HG02798 (cell line): ENCODE results near the gene SLC44A4.
"Not testable (repeated sequence)": the region's sequence is repeated elsewhere in the genome, so short reads cannot be mapped to it uniquely, and the experiment has no call there.

Experiments
- ATAC-seq: cut with Tn5 transposase; IDR thresholded peaks from one replicate; pipeline ENCODE4 v1.9.1; 2021; ENCODE audit warnings: mild to moderate bottlenecking; ENCODE audit not compliant: unreplicated experiment, poor library complexity

Gene SLC44A4

GRCh38 chr6:31862344-31863235 is 16.2 kb downstream of the SLC44A4 start, which contains the start of gene NEU1:
TSS of gene NEU1 (minus strand) at chr6:31862821. CDS start at chr6:31862776, 45 bp downstream.
- ATAC-seq: peak; percentile 95

- ATAC-seq: no peak
Measured at GRCh38 chr6:31861919-31862343, 16.9 kb downstream of the SLC44A4 start.

- no peak for ATAC-seq
Measured at GRCh38 chr6:31861150-31861549, 17.6 kb downstream of the SLC44A4 start.

- ATAC-seq: no peak
Measured at GRCh38 chr6:31860349-31860748, 18.4 kb downstream of the SLC44A4 start.

- ATAC-seq: no peak
Measured at GRCh38 chr6:31859923-31860322, 18.9 kb downstream of the SLC44A4 start.

- ATAC-seq: no peak
Measured at GRCh38 chr6:31858707-31859106, 20.1 kb downstream of the SLC44A4 start.

GRCh38 chr6:31857774-31858173 is 21.0 kb downstream of the SLC44A4 start:
- not testable (repeated sequence) for ATAC-seq

- ATAC-seq: not testable (repeated sequence)
Measured at GRCh38 chr6:31851980-31852718, 26.6 kb downstream of the SLC44A4 start.

GRCh38 chr6:31851485-31851832 is 27.3 kb downstream of the SLC44A4 start:
- no peak for ATAC-seq

GRCh38 chr6:31850765-31851484 is 27.9 kb downstream of the SLC44A4 start:
- ATAC-seq: no peak

- ATAC-seq: no peak
Measured at GRCh38 chr6:31847276-31847978, 31.4 kb downstream of the SLC44A4 start.

- no peak for ATAC-seq
Measured at GRCh38 chr6:31844507-31844906, 34.3 kb downstream of the SLC44A4 start.

GRCh38 chr6:31842053-31842452 is 36.7 kb downstream of the SLC44A4 start:
- ATAC-seq: no peak

- not testable (repeated sequence) for ATAC-seq
Measured at GRCh38 chr6:31839779-31840126, 39.0 kb downstream of the SLC44A4 start.

GRCh38 chr6:31838968-31839367 is 39.8 kb downstream of the SLC44A4 start:
- ATAC-seq: no peak

GRCh38 chr6:31838114-31838553 is 40.7 kb downstream of the SLC44A4 start:
- ATAC-seq: not testable (repeated sequence)

GRCh38 chr6:31837369-31838113 is 41.3 kb downstream of the SLC44A4 start:
- ATAC-seq: no peak

GRCh38 chr6:31836474-31837368 is 42.1 kb downstream of the SLC44A4 start:
- no peak for ATAC-seq
